Fibroblast of villous mesenchyme (primary cell): Measurements from ENCODE around the gene ZFYVE26. TPM values are rescaled to one million over a fixed set of nuclear protein-coding genes. Genes with fewer than 3 reads are reported as not detected.
"Not testable (repeated sequence)": the region's sequence is repeated elsewhere in the genome, so short reads cannot be mapped to it uniquely, and the experiment has no call there.

Experiments
- DNase-seq: peaks from one replicate; pipeline ENCODE4 v3.0.0-alpha.2; 2010; ENCODE audit warnings: low read depth
- H3K4me3 ChIP-seq: 2 replicates; pipeline ENCODE4 v1.5.1; 2011; ENCODE audit warnings: low read depth, mild to moderate bottlenecking, low read length
- CTCF ChIP-seq: IDR thresholded peaks from 2 replicates; pipeline ENCODE4 v1.5.1; 2012; ENCODE audit warnings: low read depth, mild to moderate bottlenecking, low read length; ENCODE audit not compliant: insufficient read depth
- total RNA-seq: library from RNA; depleted of rRNA; stranded (reverse); fragments of >200 nt; gene quantifications from 2 replicates; pipeline ENCODE4 v1.2.3, GENCODE V29; 2012

ZFYVE26 gene
- total RNA-seq, 1 donor, result 27.6 TPM

GRCh38 chr14:67718265-67718664, 98.1 kb downstream of the ZFYVE26 start:
- no peak overlapping the region for H3K4me3 ChIP-seq
- peak; percentile 29 for DNase-seq
- no peak for TF ChIP-seq CTCF

GRCh38 chr14:67717048-67717447, 99.3 kb downstream of the ZFYVE26 start:
- H3K4me3 ChIP-seq, result no peak overlapping the region
- TF ChIP-seq CTCF, result no peak
- no peak for DNase-seq

- no peak for TF ChIP-seq CTCF
- H3K4me3 ChIP-seq, result no peak overlapping the region
- DNase-seq, result no peak
These were observed 106.2 kb downstream of the ZFYVE26 start for GRCh38 chr14:67710209-67710608.

DNA sequence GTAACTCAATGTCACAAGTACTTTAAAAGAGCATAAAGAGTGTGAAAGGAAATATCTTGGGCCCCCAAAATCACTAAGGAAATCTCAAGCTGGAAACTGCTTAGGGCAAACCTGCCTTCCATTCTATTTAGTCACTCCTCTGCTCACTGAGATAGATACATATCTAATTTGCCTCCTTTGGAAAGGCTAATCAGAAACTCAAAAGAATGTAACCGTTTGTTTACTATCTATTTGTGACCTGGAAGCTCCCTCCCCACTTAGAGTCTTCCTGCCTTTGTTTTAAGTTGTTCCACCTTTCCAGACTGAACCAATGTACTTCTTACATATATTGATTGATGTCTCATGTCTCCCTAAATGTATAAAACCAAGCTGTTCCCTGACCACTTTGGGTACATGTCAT, 106.6 kb downstream of the ZFYVE26 start:
- not testable (repeated sequence) for DNase-seq, H3K4me3 ChIP-seq

- DNase-seq, H3K4me3 ChIP-seq: not testable (repeated sequence)
These were observed 107.0 kb downstream of the ZFYVE26 start for GRCh38 chr14:67709346-67709745.

GRCh38 chr14:67705211-67705610, 111.2 kb downstream of the ZFYVE26 start:
- DNase-seq, result no peak
- no peak for TF ChIP-seq CTCF

GRCh38 chr14:67704484-67705089, 111.8 kb downstream of the ZFYVE26 start:
- peak; percentile 67 for DNase-seq
- peak; percentile 78 for TF ChIP-seq CTCF
- no peak overlapping the region for H3K4me3 ChIP-seq

More at GRCh38 chr14:67705211-67705610, 111.2 kb downstream of the ZFYVE26 start:
- no peak overlapping the region for H3K4me3 ChIP-seq

- no peak for DNase-seq
- no peak overlapping the region for H3K4me3 ChIP-seq
- no peak for TF ChIP-seq CTCF
These were observed 112.4 kb downstream of the ZFYVE26 start for GRCh38 chr14:67703997-67704396.

- not testable (repeated sequence) for H3K4me3 ChIP-seq, DNase-seq
These were observed 114.9 kb downstream of the ZFYVE26 start, which contains the start of gene RDH12 for GRCh38 chr14:67701492-67701891. Gene RDH12 (plus strand): TSS chr14:67701886. CDS start chr14:67722643, 20,757 bp downstream.
